Measurements from ENCODE around the gene TNFRSF17.

DNA sequence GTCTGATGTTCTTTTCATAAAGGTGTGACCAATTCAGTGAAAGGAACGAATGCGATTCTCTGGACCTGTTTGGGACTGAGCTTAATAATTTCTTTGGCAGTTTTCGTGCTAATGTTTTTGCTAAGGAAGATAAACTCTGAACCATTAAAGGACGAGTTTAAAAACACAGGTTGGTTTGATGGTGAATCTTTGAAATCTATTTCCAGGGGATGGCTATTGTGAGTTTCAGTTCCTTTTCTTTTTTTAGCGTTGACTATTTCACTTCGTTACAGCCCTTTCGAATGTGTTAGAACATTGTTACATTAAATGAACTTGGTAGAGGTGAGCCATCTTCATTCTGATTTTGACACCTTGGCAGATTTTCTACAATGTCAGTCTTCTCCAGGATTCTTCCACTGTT lies 1.2 kb downstream of the TNFRSF17 start:
- TF ChIP-seq, protein P1, sequence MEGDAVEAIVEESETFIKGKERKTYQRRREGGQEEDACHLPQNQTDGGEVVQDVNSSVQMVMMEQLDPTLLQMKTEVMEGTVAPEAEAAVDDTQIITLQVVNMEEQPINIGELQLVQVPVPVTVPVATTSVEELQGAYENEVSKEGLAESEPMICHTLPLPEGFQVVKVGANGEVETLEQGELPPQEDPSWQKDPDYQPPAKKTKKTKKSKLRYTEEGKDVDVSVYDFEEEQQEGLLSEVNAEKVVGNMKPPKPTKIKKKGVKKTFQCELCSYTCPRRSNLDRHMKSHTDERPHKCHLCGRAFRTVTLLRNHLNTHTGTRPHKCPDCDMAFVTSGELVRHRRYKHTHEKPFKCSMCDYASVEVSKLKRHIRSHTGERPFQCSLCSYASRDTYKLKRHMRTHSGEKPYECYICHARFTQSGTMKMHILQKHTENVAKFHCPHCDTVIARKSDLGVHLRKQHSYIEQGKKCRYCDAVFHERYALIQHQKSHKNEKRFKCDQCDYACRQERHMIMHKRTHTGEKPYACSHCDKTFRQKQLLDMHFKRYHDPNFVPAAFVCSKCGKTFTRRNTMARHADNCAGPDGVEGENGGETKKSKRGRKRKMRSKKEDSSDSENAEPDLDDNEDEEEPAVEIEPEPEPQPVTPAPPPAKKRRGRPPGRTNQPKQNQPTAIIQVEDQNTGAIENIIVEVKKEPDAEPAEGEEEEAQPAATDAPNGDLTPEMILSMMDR (IDR thresholded peaks at IDR 0.05) = no peak
- no peak for TF ChIP-seq POLR2A (IDR thresholded peaks at IDR 0.05)
